Activated B cell treated with CpG ODN at 0.5 μM for 24 hours (primary cell): ENCODE data around the gene CTNNB1. TPM values are rescaled to one million over a fixed set of nuclear protein-coding genes. Genes with fewer than 3 reads are reported as not detected.

Experiments used
- ATAC-seq: fragments of 200-7000 bp; cut with Tn5 transposase; one replicate; pipeline ENCODE4 v1.10.0; 2021; ENCODE audit warnings: low read depth, mild to moderate bottlenecking, moderate library complexity
- CTCF ChIA-PET: fragments of 350-600 bp; sonication (Branson Sonifier 250); formaldehyde crosslinking; loops from one replicate; lab custom pipeline; 2021; ENCODE audit warnings: antibody characterized with exemption; lab: Charles Lee
- POLR2A ChIA-PET: fragments of 350-600 bp; sonication (Branson Sonifier 250); formaldehyde crosslinking; loops from one replicate; lab custom pipeline; 2021; ENCODE audit warnings: antibody characterized with exemption; lab: Charles Lee
- DNase-seq: peaks from one replicate; pipeline ENCODE4 v3.0.0; 2022
- H3K27ac Mint-ChIP-seq: one replicate; pipeline ENCODE4 v1.8.0; 2020; ENCODE audit warnings: mixed read lengths
- H3K27me3 Mint-ChIP-seq: one replicate; pipeline ENCODE4 v1.8.0; 2021; ENCODE audit warnings: mixed read lengths
- H3K36me3 Mint-ChIP-seq: one replicate; pipeline ENCODE4 v1.8.0; 2021; ENCODE audit warnings: low read depth, mixed read lengths
- H3K4me1 Mint-ChIP-seq: one replicate; pipeline ENCODE4 v1.8.0; 2021; ENCODE audit warnings: mixed read lengths
- H3K4me3 Mint-ChIP-seq: one replicate; pipeline ENCODE4 v1.8.0; 2020; ENCODE audit warnings: mild to moderate bottlenecking, mixed read lengths
- H3K9me3 Mint-ChIP-seq: one replicate; pipeline ENCODE4 v1.8.0; 2020; ENCODE audit warnings: mixed read lengths
- intact Hi-C: fragments of 100-400 bp; cut with micrococcal nuclease; formaldehyde crosslinking; loops from one replicate; pipeline ENCODE4 v1.15.1; 2024
- total RNA-seq: library from RNA; stranded (reverse); gene quantifications from 2 replicates; pipeline ENCODE4 v1.2.3, GENCODE V29; 2022
- TF ChIP-seq, protein P1 (sequence below): fragments of 200-600 bp; IDR thresholded peaks from one replicate; pipeline ENCODE4 v1.8.0; 2022; ENCODE audit warnings: antibody characterized with exemption, mild to moderate bottlenecking

CTNNB1 gene
- total RNA-seq, 1 donor from 2014 or later, result 164 TPM

- Mint-ChIP-seq H3K27me3 (no peaks in the 10 kb centered on the region), H3K9me3 (peaks cover 11% of the 10 kb centered on the region), H3K4me1 (no peaks in the 10 kb centered on the region), H3K36me3 (no peaks in the 10 kb centered on the region), H3K4me3 (no peak overlapping the region), H3K27ac (no peak overlapping the region)
- ATAC-seq (no peak), DNase-seq (no peak)
- TF ChIP-seq, protein P1, sequence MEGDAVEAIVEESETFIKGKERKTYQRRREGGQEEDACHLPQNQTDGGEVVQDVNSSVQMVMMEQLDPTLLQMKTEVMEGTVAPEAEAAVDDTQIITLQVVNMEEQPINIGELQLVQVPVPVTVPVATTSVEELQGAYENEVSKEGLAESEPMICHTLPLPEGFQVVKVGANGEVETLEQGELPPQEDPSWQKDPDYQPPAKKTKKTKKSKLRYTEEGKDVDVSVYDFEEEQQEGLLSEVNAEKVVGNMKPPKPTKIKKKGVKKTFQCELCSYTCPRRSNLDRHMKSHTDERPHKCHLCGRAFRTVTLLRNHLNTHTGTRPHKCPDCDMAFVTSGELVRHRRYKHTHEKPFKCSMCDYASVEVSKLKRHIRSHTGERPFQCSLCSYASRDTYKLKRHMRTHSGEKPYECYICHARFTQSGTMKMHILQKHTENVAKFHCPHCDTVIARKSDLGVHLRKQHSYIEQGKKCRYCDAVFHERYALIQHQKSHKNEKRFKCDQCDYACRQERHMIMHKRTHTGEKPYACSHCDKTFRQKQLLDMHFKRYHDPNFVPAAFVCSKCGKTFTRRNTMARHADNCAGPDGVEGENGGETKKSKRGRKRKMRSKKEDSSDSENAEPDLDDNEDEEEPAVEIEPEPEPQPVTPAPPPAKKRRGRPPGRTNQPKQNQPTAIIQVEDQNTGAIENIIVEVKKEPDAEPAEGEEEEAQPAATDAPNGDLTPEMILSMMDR, result no peak
- intact Hi-C loops, result no loop called here
- POLR2A ChIA-PET, result no interaction called here
- CTCF ChIA-PET, result interaction anchor here (0.8 kb wide), 1 partner anchor 72 kb away, joined by 3 read pairs; no protein-coding TSS in a partner anchor
These were observed 87.0 kb downstream of the CTNNB1 start for GRCh38 chr3:41286305-41286704.

- TF ChIP-seq, protein P1, result no peak
- DNase-seq (no peak), ATAC-seq (no peak)
- Mint-ChIP-seq H3K36me3 (no peaks in the 10 kb centered on the region), H3K27ac (no peak overlapping the region), H3K27me3 (no peaks in the 10 kb centered on the region), H3K4me3 (no peak overlapping the region), H3K9me3 (peaks cover 8% of the 10 kb centered on the region), H3K4me1 (no peaks in the 10 kb centered on the region)
- intact Hi-C loops, result no loop called here
- ChIA-PET CTCF (no interaction called here), POLR2A (no interaction called here)
These were observed 89.5 kb downstream of the CTNNB1 start for GRCh38 chr3:41288785-41289184.
